Fibroblast of mammary gland (primary cell): ENCODE data around the gene NEIL1.
"Not testable (repeated sequence)": the region's sequence is repeated elsewhere in the genome, so short reads cannot be mapped to it uniquely, and the experiment has no call there.

Source experiments
- DNase-seq: peaks from one replicate; pipeline ENCODE4 v3.0.0-alpha.2; 2010; ENCODE audit warnings: low read depth
- H3K4me3 ChIP-seq: 2 replicates; pipeline ENCODE4 v1.5.1; 2011; ENCODE audit warnings: low read depth, mild to moderate bottlenecking, low read length, moderate library complexity; ENCODE audit not compliant: control insufficient read depth
- TF ChIP-seq, protein P1 (sequence below): conservative IDR thresholded peaks from 2 replicates; pipeline ENCODE4 v1.5.1; 2011; ENCODE audit warnings: low read depth, low read length, inconsistent platforms; ENCODE audit not compliant: control insufficient read depth, insufficient read depth

NEIL1 gene

GRCh38 chr15:75327491-75327890 lies 19.3 kb upstream of the NEIL1 start:
- DNase-seq, result no peak
- no peak overlapping the region for H3K4me3 ChIP-seq
- TF ChIP-seq, protein P1, sequence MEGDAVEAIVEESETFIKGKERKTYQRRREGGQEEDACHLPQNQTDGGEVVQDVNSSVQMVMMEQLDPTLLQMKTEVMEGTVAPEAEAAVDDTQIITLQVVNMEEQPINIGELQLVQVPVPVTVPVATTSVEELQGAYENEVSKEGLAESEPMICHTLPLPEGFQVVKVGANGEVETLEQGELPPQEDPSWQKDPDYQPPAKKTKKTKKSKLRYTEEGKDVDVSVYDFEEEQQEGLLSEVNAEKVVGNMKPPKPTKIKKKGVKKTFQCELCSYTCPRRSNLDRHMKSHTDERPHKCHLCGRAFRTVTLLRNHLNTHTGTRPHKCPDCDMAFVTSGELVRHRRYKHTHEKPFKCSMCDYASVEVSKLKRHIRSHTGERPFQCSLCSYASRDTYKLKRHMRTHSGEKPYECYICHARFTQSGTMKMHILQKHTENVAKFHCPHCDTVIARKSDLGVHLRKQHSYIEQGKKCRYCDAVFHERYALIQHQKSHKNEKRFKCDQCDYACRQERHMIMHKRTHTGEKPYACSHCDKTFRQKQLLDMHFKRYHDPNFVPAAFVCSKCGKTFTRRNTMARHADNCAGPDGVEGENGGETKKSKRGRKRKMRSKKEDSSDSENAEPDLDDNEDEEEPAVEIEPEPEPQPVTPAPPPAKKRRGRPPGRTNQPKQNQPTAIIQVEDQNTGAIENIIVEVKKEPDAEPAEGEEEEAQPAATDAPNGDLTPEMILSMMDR, result no peak

DNA sequence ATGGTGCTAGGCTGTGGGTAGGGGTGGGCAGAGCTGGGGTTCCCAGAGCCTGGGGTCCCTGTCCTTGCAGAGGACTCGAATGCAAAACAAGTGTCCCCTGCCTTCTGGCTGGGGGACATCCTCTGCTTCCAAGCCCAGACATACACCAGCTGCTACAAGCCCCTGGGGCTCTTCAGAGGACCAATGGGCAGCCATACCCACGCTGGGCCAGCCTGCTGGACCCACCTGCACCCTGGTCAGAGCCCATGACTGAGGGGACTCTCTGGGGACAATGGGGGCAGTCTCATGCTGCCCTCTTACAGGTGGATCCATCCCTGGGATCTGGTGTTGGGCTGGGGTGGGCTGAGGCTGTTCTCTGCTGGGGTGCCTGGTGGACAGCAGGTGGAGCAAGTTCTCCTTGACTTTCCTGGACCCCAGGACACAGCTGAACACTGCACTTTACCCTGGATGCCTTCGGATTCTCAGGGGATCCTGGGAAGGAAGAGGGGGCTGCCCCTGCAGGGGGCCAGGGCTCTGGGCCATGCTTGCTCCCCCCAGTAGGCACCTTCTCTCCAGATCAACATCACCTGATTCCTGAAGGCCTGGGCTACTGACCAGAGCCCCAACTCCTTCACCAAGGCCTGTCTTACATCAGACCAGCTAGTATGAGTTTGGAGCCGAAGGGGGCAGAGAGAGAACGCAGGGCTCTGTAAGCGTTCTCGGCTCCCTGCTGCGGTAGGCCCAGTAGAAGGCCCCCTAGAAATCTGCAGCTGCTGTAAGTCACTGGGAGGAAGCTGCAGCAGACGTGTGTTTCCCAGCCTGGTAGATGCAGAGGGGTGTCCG lies 18.1 kb upstream of the NEIL1 start:
- DNase-seq, result no peak
- H3K4me3 ChIP-seq, result no peak overlapping the region
- TF ChIP-seq, protein P1, result no peak

- no peak for DNase-seq
- TF ChIP-seq, protein P1, result no peak
- no peak overlapping the region for H3K4me3 ChIP-seq
Observed at GRCh38 chr15:75329571-75329970, 17.3 kb upstream of the NEIL1 start.

GRCh38 chr15:75332093-75332492 lies 14.7 kb upstream of the NEIL1 start:
- H3K4me3 ChIP-seq, DNase-seq: not testable (repeated sequence)

DNA sequence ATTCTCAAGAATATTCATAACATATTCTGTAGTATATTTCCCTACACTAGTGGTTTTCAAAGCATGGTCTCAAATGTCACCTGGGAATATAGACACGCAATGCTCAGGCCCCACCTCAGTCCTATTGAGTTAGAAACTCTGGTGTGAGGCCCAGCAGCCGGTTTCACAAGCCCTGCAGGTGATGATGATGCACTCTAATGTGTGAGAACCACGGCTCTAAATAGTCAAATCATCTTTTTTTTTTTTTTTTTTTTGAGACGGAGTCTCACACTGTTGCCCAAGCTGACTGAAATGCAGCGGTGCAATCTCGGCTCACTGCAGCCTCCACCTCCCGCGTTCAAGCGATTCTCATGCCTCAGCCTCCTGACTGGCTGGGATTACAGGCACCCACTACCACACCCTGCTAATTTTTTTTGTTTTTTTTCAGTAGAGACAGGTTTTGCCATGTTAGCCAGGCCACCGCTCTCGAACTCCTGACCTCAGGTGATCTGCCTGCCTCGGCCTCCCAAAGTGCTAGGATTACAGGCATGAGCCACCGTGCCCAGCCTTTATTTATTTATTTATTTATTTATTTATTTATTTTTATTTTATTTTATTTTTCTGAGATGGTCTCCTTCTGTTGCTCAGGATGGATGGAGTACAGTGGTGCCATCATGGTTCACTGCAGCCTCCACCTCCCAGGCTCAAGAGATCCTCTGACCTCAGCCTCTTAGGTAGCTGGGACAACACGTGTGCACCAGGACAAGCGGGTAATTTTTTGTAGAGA lies 13.0 kb upstream of the NEIL1 start:
- DNase-seq, result not testable (repeated sequence)

DNA sequence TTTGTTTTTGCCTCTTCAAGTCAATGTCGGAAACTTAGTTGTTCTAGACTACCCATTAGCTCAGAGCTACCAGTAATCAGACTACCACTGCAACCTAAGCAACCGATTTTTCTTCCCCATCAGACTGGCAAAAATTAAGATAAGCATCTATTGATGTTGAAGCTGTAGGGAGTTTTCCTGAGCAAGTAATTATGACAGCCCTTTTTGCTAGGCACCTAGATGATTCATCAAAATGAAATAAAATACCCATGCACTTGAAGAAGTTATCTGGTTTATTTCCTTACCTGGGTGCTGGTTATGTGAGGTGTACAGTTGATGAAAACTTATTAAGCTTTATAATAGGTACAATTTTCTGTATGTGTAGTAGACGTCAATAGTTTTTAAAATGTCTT lies 11.5 kb upstream of the NEIL1 start:
- DNase-seq, result no peak
- peak overlapping the region; percentile 75 for H3K4me3 ChIP-seq
- TF ChIP-seq, protein P1, result no peak

More for the DNA sequence above, 13.0 kb upstream of the NEIL1 start:
- H3K4me3 ChIP-seq, result not testable (repeated sequence)

DNA sequence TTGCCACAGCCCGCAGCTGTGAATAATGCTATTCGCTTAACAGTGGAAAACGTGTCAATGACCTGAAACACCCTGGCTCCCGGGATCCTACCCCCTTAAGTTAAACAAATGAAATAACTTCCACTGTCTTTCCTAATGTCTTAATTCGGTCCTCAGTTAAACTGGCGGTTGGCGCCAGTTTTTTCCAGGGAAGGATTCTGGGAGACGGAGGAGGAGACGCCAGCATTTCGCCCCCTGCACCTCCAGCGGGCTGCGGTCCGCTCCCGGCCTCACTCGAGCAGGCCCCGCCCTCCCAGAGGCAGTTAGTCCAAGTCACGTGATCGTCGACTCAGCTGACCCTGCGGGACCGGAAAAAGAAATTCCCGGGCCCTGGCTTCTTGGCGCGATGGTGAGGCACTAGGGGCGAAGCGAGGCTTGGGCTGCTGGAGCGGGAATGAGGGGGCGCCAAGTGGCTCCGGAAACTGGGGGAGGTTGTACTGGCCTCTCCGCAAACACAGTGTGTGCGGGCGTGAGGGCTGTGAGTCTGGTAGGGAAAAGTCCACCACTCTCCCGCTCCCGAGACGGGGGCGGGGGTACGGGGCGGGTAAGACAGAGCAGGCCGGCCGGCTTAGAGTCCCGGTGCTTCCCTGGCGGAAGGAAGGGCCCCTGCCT lies 11.0 kb upstream of the NEIL1 start, which contains the start of gene COMMD4:
TSS of gene COMMD4 (plus strand) at position 359 of the 651 bp plus-strand sequence. CDS start at position 386, 27 bp downstream.
- H3K4me3 ChIP-seq, result peak within 1 kb of the TSS; percentile 75
- DNase-seq, result peak; percentile 95
- TF ChIP-seq, protein P1, result no peak
